SK-N-MC (cell line): Measurements from ENCODE around the gene WDR27.
"Not testable (repeated sequence)": the region's sequence is repeated elsewhere in the genome, so short reads cannot be mapped to it uniquely, and the experiment has no call there.

Source experiments
- DNase-seq: peaks from one replicate; pipeline ENCODE4 v3.0.0-alpha.2; 2011; ENCODE audit warnings: low read depth, low spot score
- H3K27ac ChIP-seq: fragments of 200-600 bp; sonication (generic); 2 replicates; pipeline ENCODE4 v1.5.1; 2016; ENCODE audit warnings: mixed run types
- H3K36me3 ChIP-seq: fragments of 200-600 bp; sonication (generic); 2 replicates; pipeline ENCODE4 v1.6.1; 2017; ENCODE audit warnings: antibody characterized with exemption, low read length, mixed read lengths; ENCODE audit not compliant: insufficient read depth
- H3K4me3 ChIP-seq: fragments of 200-600 bp; sonication (generic); 2 replicates; pipeline ENCODE4 v1.5.1; 2016
- H3K9ac ChIP-seq: fragments of 200-600 bp; sonication (generic); 2 replicates; pipeline ENCODE4 v1.8.0; 2017; ENCODE audit warnings: mixed run types, mixed read lengths; ENCODE audit not compliant: insufficient read length
- H3K9me3 ChIP-seq: fragments of 200-600 bp; sonication (generic); 2 replicates; pipeline ENCODE4 v1.6.1; 2017; ENCODE audit warnings: low read depth, mild to moderate bottlenecking, antibody characterized with exemption, low read length, moderate library complexity, mixed read lengths
- EZH2 ChIP-seq: fragments of 200-600 bp; sonication (generic); IDR thresholded peaks from one replicate; pipeline ENCODE4 v1.6.1; 2017; ENCODE audit warnings: antibody characterized with exemption
- FOXP2 ChIP-seq: optimal IDR thresholded peaks from 2 replicates; pipeline ENCODE3; 2011; ENCODE audit warnings: mild to moderate bottlenecking, moderate library complexity; ENCODE audit not compliant: insufficient read depth; ENCODE audit errors: extremely low read length, control extremely low read depth
- POLR2AphosphoS5 ChIP-seq: IDR thresholded peaks from 2 replicates; pipeline ENCODE4 v1.6.1; 2012; ENCODE audit warnings: mild to moderate bottlenecking, low read depth, low read length, borderline replicate concordance

The WDR27 gene

GRCh38 chr6:169521825-169522224 lies 180.0 kb downstream of the WDR27 start:
- H3K4me3 ChIP-seq = no peak overlapping the region
- no peak overlapping the region for H3K9ac ChIP-seq
- no peak for TF ChIP-seq POLR2AphosphoS5
- no peak for TF ChIP-seq FOXP2
- TF ChIP-seq EZH2 = no peak
- DNase-seq = no peak
- H3K36me3 ChIP-seq = no peaks in the 10 kb centered on the region
- H3K9me3 ChIP-seq = peaks cover 3% of the 10 kb centered on the region; the same call in 1 of the 2 replicates
- no peak overlapping the region for H3K27ac ChIP-seq

DNA sequence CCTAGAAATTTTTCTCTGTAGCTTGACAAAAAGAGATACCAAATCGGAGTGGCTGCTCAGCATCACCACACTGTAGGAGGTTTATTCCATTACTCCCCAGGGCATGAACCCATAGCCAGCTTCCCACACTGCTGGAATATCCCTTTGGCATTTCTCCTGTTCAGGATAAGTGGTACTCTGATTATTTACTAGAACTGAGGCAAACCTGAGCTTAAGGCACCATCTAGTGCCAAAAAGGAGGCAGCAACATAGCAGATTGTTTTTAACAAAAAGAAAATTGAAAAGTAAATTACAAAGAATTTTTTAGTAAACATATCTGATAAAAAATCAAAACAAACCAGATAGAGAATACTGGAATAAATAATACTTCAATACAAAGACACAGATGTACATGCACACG lies 181.7 kb downstream of the WDR27 start:
- Histone ChIP-seq H3K4me3 (no peak overlapping the region), H3K9ac (no peak overlapping the region), H3K9me3 (peaks cover 3% of the 10 kb centered on the region; the same call in 1 of the 2 replicates), H3K36me3 (no peaks in the 10 kb centered on the region), H3K27ac (no peak overlapping the region)
- DNase-seq = no peak
- TF ChIP-seq POLR2AphosphoS5 = no peak
- no peak for TF ChIP-seq FOXP2
- TF ChIP-seq EZH2 = no peak

DNA sequence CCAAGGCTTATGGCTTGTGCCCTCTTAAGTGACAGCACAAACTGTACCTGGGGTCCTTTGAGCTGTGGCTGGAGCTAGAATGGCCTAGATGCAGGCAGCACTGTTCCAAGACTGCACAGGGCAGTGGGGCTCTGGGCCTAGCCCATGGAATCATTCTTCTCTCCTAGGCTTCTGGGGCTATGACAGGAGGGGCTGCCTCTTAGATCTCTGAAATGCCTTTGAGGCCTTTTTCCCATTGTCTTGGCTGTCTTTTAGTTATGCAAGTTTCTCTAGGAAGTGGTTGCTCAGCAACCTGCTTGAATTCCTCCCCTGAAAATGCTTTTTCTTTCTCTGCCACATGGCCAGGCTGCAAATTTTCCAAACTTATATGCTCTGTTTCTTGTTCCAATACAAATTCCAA lies 183.4 kb downstream of the WDR27 start:
- TF ChIP-seq EZH2 = no peak
- TF ChIP-seq POLR2AphosphoS5 = no peak
- TF ChIP-seq FOXP2 = no peak
- no peak overlapping the region for H3K4me3 ChIP-seq
- DNase-seq = no peak
- peaks cover 3% of the 10 kb centered on the region; the same call in 1 of the 2 replicates for H3K9me3 ChIP-seq
- H3K9ac ChIP-seq = no peak overlapping the region
- H3K36me3 ChIP-seq = no peaks in the 10 kb centered on the region
- no peak overlapping the region for H3K27ac ChIP-seq

DNA sequence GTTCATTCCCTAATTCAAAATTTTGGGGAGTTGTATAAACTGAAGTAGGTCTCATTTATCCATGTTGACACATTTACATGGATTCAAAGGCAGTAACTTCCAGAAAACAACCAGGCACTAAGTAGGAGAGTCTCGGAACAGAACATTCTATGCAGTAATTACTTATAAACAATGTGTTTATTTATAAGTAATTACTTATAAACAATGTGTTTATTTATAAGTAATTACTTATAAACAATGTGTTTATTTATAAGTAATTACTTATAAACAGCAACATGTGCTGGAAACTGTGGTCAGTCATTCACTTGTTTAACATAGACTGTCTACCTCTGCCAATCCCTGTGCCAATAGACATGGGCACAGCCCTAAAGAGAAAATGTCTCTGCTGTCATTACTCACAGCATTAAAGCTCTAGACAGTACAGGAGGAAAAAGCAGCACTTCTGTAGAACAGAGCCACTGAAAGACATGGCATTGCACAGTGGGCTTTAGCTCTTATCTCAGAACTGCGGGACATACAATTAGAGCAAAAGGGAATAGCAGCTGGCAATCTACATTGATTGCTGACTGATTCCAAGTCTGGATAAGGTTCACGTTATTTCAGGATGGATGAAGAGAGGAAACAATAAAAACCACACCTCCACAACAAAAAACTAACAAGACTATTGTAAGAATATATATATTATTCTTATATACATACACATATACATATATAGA lies 188.2 kb downstream of the WDR27 start:
- no peaks in the 10 kb centered on the region for H3K9me3 ChIP-seq
- no peak for TF ChIP-seq POLR2AphosphoS5
- TF ChIP-seq EZH2 = no peak
- no peak for TF ChIP-seq FOXP2
- H3K4me3 ChIP-seq = no peak overlapping the region
- no peak overlapping the region for H3K27ac ChIP-seq
- H3K36me3 ChIP-seq = no peaks in the 10 kb centered on the region
- DNase-seq = no peak
- H3K9ac ChIP-seq = no peak overlapping the region

GRCh38 chr6:169511785-169512184 lies 190.0 kb downstream of the WDR27 start:
- not testable (repeated sequence) for H3K9me3 ChIP-seq, H3K4me3 ChIP-seq, DNase-seq, H3K36me3 ChIP-seq, H3K9ac ChIP-seq, H3K27ac ChIP-seq

- Histone ChIP-seq H3K27ac (no peak overlapping the region), H3K4me3 (no peak overlapping the region), H3K36me3 (no peaks in the 10 kb centered on the region), H3K9ac (no peak overlapping the region), H3K9me3 (no peaks in the 10 kb centered on the region)
- no peak for TF ChIP-seq EZH2
- no peak for TF ChIP-seq POLR2AphosphoS5
- no peak for TF ChIP-seq FOXP2
- no peak for DNase-seq
These were observed 191.0 kb downstream of the WDR27 start for GRCh38 chr6:169510871-169511270.

- Histone ChIP-seq H3K36me3 (no peaks in the 10 kb centered on the region), H3K27ac (no peak overlapping the region), H3K4me3 (no peak overlapping the region), H3K9me3 (no peaks in the 10 kb centered on the region), H3K9ac (no peak overlapping the region)
- TF ChIP-seq EZH2 = no peak
- no peak for TF ChIP-seq FOXP2
- no peak for TF ChIP-seq POLR2AphosphoS5
- DNase-seq = no peak
These were observed 193.4 kb downstream of the WDR27 start for GRCh38 chr6:169508452-169508851.

GRCh38 chr6:169503422-169504152 lies 198.2 kb downstream of the WDR27 start:
- Histone ChIP-seq H3K36me3 (no peaks in the 10 kb centered on the region), H3K9me3 (no peaks in the 10 kb centered on the region), H3K27ac (no peak overlapping the region), H3K4me3 (no peak overlapping the region), H3K9ac (no peak overlapping the region)
- no peak for TF ChIP-seq EZH2
- TF ChIP-seq FOXP2 = no peak
- TF ChIP-seq POLR2AphosphoS5 = no peak
- no peak for DNase-seq

- Histone ChIP-seq H3K9ac (no peak overlapping the region), H3K27ac (no peak overlapping the region), H3K36me3 (no peaks in the 10 kb centered on the region), H3K4me3 (no peak overlapping the region), H3K9me3 (no peaks in the 10 kb centered on the region)
- no peak for DNase-seq
- TF ChIP-seq FOXP2 (no peak), POLR2AphosphoS5 (no peak), EZH2 (no peak)
These were observed 199.4 kb downstream of the WDR27 start for GRCh38 chr6:169502445-169502844.
